NCI-H345 treated with DMSO at 0.1 percent for 48 hours (cell line): ENCODE data around the gene LSS.
"Not testable (repeated sequence)": the region's sequence is repeated elsewhere in the genome, so short reads cannot be mapped to it uniquely, and the experiment has no call there.

ENCODE experiments used
- DNase-seq: peaks from one replicate; lab custom pipeline; 2025; ENCODE audit not compliant: unreplicated experiment; lab: John Stamatoyannopoulos, UW

The LSS gene

GRCh38 chr21:46246345-46246744, 17.8 kb upstream of the LSS start:
- no peak for DNase-seq

DNA sequence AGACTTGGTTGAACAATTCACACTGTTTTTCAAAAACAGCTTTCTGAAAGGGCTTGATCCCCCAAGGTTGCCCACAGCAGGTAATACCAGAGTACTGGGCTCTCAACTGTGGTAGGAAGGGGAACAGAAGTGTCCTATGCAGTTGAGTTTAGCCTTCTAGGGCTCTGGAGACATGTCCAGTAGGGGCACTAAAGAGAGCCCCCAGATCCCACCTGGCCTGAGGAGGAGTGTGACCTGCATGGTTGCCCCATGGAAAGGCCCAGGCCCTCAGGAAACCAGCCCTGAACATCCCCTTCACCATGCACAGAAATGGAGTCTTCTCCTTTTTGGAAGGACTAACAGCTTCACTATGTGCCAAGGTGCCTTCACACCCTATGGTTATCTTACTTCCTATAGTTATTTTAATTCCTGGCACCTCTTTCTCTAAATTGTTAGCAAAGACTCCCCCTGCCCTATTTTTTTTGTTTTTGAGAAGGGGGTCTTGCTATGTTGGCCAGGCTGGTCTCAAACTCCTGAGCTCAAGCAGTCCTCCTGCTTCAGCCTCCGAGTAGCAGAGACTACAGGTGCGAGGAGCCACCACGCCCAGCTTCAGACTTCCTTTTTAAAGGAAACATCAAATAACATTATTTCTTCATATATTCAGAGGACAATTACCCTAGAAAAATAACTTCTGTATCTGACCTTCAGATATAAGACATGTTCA, 16.8 kb upstream of the LSS start:
- DNase-seq: no peak

DNA sequence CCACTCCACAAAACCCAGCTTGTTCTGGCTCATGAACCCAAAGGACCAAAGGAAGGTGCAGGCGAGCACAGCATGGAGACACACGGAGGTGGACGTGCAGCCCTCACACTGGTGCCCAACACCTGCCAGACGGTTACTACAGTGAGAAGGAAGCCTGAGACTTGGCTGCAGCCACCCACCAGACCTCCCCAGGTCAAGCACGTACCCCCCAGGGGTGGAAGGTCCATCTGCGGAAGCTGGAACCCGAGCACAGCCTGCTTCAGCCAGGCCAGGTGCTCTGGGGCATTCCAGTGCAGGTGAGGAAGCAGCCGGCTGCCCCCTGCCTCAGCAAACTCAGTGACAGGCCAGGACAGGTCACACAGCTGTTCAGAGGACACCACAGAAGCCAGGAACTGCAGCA, 16.0 kb upstream of the LSS start:
- DNase-seq: no peak

GRCh38 chr21:46243960-46244361, 15.4 kb upstream of the LSS start:
- DNase-seq: no peak

GRCh38 chr21:46243325-46243724, 14.8 kb upstream of the LSS start:
- DNase-seq: no peak

DNA sequence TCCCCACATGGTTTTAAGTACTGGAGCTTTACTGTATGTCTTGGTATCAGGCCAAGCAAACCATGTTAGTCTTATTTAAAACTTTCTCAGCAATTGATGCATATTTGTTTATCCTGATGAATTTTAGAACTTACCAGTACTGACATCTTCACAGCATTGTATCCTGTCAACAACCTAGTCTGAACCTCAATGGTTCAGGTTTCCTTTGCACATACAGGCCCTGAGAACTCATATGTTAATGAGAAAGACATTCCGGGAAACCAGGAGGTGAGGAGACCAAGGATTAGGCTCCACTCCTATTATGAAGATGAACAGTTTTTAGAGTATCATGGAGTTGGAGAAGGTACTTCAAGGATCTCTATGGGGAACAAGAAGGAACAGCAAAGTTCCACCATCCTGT, 13.0 kb upstream of the LSS start:
- DNase-seq: not testable (repeated sequence)

DNA sequence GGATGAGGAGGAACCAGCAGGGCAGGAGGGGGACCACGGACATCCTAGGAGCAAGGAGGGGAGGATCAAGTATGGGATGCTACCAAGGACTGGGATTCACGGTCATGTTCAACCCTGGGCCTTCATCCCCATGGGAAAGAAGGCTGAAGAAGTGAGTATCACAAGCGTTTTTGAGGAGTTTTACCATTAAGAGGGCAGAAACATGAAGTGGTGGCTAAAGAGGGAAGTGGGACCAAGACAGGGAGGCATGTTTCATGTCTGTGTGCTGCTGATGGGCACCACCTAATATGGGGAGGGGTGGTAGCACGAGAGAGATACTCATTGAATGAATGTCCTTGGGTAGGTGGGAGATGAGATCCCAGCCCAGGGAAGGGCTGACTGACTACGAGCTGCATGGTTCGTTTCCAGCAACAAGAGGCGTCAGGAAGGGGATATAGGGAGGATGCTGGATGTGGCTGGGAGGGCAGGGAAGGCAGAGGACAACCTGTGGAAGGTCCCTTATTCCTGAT, 11.3 kb upstream of the LSS start:
- no peak for DNase-seq

- no peak for DNase-seq
Observed at GRCh38 chr21:46237474-46237873, 8.9 kb upstream of the LSS start.

DNA sequence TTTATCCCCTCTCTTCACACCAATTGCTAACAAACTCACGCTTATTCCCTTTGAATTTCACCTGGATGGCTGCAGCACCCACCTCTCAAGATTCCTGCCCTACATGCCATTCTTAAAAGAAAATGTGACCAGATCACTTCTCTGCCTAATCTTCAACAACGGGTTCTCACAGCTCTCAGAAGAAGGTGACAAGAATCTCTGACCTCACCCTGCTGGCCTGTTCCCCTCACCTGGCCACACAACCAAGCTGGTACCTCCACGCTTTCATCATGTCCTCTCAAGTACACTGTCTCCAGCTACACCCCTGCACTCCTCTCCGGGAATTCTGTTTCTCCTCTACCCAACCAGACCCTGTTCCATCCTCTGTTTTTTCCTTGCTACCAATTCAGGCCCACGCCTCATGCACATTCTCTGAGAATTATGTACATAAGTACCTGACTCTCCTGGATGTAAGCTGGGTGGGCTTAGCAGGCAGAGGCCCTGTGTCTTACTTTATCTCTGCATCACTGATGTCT, 5.9 kb upstream of the LSS start:
- DNase-seq: no peak

GRCh38 chr21:46229923-46230260, 1.3 kb upstream of the LSS start:
- no peak for DNase-seq

DNA sequence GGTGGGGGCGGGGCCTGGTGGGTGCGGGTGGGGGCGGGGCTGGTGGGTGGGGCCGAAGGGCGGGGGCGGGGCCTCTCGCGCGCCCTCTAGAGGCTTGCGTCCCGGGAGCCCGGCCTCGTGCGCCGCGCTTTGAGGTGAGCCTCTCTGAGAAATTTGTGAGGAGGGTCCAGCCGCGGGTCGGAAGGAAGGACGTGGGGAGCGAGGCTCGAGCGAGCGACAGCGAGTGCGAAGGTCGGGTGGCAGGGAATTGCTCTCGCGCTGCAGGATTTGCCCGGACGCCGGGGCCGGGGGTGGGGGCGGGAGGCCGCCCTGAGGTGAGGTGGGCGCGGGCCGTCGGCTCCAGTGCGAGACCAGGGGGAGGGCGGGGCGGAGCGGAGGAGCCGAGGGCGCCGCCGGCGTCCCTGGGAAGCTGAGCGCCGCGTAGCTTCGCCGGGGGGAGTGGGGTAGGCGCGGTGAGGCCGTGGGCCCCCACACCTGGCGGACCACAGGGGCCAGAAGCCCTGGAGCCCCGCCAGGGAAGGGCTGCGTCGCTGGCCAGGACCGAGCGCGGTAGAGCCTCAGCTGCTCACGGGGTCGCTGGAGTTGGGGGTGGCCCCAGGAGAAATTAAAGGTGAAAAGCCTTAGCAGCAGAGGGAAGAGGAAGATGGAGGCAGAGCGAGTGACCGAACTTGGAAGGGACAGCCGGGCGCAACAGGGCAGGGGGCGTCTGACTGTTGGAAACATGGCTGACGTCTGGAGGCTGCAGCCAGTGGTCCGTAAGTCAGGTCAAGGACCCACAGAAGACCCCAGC, 754 bp upstream of the LSS start:
- peak; percentile 79 for DNase-seq

DNA sequence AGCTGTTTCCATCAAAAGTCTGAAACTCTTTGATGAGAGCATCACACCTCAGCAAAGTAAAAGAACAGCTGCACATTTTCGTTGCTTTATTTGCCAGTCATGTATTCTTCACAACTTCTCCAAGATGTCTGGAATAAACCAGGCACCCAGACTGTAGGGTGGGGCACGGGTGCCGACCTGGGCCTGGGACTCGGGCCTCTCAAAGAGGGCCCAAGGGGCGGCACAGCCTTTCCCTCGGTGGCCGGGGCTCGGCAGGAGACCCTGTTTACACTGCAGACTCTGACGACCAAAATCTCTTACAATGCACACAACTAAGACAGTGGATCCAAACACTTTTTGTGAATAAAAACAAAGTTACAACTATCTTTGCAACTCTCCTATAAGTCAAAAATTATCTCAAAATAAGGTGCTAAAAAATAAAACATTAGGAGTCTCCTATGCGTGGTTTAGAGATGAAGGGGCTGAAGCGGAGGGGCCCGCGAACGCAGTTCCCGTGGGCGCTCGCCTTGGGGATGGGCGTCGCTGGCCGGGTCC, 696 bp downstream of the LSS start:
- no peak for DNase-seq

GRCh38 chr21:46226920-46227599, 1.5 kb downstream of the LSS start:
- DNase-seq: no peak

DNA sequence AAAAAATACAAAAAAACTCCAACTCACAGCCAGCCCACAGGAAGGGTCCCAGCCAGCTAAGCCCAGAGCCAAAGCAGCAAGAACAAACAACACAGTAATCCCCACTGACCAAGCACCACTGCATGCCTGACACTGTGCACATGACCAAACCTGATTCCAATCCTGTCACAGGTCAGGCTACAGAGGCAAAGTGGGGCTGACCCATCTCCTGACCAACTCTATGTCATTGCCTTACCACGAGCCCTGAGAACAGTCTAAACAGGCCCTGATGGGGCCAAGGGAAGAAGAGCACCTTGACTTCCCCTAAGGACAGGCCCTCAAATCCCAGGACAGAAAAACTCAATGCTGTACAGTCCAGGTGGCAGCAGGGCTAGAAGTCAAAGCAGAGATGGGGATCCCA, 2.4 kb downstream of the LSS start:
- no peak for DNase-seq

GRCh38 chr21:46223661-46224060, 4.9 kb downstream of the LSS start:
- DNase-seq: not testable (repeated sequence)

DNA sequence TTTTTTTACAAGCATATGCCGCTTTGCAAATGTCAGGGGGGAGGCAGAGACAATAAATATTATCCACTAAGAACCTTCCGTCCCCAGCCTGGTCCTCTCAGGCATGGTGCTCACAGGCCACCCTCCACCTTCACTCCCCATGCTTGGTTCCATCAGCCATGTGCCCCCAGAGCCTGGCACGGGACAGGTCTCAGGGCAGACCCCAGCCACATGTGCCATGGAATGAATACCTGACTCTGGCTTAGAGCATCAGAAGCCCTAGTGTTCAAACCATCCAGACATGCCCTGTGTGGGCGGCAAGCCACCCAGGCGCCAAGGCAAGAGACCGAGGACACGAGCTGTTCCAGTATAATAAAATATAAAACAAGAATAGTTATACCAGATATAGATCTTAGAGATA, 5.4 kb downstream of the LSS start:
- no peak for DNase-seq

- no peak for DNase-seq
Observed at GRCh38 chr21:46222436-46223116, 6.0 kb downstream of the LSS start.

- no peak for DNase-seq
Observed at GRCh38 chr21:46221664-46222435, 6.7 kb downstream of the LSS start.

- DNase-seq: no peak
Observed at GRCh38 chr21:46220847-46221246, 7.7 kb downstream of the LSS start.

DNA sequence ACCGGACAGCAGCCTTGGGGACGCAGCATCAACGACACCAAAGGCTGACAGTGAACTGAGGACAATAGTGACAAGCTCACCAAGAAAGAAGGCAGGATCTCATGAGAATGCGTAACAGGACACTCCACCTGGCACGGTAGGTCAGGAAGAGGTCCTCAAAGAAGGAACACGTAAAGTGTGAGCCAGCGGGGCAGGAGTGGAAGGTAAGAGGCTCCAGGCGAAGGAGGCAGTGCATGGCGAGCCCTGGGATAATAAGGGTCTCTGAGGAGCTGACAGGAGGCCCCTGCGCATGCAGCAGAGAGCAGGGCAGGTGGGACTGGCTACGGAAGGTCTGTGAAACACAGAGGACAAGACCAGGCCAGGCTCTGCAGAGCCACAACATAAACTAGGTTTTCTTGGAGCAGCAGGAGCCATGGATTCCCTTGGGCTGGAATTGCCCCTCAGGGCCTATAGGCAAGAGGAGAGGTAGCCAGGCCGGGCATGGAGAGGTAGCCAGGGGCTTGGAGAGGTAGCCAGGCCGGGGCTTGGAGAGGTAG, 8.2 kb downstream of the LSS start:
- DNase-seq: no peak
